Gastrocnemius medialis (tissue), 4 donors: ENCODE data around the gene YBX2.

Experiments
- POLR2A ChIP-seq, 2 donors: fragments of 450-650 bp; IDR thresholded peaks; one replicate each; pipeline ENCODE4 v1.6.1; 2017; ENCODE audit warnings: antibody characterized with exemption in 2 of 2, mild to moderate bottlenecking in 2 of 2, moderate library complexity in 2 of 2
- TF ChIP-seq, protein P1 (sequence below), 5 experiments: fragments of 450-650 bp in 3 of 5; fragments of 200-600 bp in 2 of 5; sonication (generic) in 2 of 5; IDR thresholded peaks in 4 of 5; conservative IDR thresholded peaks in 1 of 5; 1 replicate in 4 of 5; 2 replicates in 1 of 5; pipeline ENCODE4 v1.5.1; 2016 to 2019; ENCODE audit warnings: antibody characterized with exemption in 5 of 5, mild to moderate bottlenecking in 3 of 5, moderate library complexity in 3 of 5

DNA sequence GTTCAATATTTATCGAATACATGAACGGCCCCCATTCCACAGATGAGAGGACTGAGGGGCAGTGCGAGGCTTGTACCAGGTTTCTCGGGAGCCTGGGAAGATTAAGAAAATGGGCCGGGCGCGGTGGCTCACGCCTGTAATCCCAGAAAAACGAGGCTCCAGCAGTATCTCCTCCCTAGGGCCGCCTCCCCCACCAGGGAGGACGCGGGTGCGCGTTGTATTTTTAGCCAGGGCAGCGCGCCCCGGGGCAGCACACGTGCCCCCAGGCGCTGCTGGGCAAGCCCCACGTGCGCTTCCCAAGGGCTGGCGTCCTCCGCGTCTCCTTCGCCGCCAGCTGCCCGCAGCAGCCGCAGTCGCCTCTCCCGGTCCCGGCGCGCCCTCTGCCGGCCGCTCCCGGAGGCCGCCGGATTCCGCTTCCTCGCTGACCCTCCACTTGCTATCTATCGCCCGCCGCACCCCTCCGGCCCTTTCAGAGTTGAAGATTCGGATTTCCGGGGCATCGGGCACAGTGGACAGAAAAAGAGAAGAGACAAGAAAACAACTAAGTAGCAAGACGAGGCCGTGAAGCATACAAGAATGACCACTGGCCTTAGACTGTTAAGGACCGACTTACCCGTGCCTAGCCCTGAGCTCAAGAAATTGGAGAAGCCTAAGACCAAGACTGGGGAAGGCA lies 1.9 kb upstream of the YBX2 start:
- TF ChIP-seq, protein P1, sequence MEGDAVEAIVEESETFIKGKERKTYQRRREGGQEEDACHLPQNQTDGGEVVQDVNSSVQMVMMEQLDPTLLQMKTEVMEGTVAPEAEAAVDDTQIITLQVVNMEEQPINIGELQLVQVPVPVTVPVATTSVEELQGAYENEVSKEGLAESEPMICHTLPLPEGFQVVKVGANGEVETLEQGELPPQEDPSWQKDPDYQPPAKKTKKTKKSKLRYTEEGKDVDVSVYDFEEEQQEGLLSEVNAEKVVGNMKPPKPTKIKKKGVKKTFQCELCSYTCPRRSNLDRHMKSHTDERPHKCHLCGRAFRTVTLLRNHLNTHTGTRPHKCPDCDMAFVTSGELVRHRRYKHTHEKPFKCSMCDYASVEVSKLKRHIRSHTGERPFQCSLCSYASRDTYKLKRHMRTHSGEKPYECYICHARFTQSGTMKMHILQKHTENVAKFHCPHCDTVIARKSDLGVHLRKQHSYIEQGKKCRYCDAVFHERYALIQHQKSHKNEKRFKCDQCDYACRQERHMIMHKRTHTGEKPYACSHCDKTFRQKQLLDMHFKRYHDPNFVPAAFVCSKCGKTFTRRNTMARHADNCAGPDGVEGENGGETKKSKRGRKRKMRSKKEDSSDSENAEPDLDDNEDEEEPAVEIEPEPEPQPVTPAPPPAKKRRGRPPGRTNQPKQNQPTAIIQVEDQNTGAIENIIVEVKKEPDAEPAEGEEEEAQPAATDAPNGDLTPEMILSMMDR (IDR thresholded peaks at IDR 0.05 in 4 of 5, conservative IDR thresholded peaks at IDR 0.05 in 1 of 5): peak; percentile 91 to 100 (median 99)
- peak; percentile 74 to 80 for TF ChIP-seq POLR2A (IDR thresholded peaks at IDR 0.05)
